ENCODE results near the gene TMEM161B.

GRCh38 chr5:88172847-88173758, 95.5 kb downstream of the TMEM161B start:
- TF ChIP-seq, protein P1, sequence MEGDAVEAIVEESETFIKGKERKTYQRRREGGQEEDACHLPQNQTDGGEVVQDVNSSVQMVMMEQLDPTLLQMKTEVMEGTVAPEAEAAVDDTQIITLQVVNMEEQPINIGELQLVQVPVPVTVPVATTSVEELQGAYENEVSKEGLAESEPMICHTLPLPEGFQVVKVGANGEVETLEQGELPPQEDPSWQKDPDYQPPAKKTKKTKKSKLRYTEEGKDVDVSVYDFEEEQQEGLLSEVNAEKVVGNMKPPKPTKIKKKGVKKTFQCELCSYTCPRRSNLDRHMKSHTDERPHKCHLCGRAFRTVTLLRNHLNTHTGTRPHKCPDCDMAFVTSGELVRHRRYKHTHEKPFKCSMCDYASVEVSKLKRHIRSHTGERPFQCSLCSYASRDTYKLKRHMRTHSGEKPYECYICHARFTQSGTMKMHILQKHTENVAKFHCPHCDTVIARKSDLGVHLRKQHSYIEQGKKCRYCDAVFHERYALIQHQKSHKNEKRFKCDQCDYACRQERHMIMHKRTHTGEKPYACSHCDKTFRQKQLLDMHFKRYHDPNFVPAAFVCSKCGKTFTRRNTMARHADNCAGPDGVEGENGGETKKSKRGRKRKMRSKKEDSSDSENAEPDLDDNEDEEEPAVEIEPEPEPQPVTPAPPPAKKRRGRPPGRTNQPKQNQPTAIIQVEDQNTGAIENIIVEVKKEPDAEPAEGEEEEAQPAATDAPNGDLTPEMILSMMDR (IDR thresholded peaks at IDR 0.05): no peak
- no peak for TF ChIP-seq EP300 (IDR thresholded peaks at IDR 0.05)
